ENCODE measurements around the gene DDX1.

DNA sequence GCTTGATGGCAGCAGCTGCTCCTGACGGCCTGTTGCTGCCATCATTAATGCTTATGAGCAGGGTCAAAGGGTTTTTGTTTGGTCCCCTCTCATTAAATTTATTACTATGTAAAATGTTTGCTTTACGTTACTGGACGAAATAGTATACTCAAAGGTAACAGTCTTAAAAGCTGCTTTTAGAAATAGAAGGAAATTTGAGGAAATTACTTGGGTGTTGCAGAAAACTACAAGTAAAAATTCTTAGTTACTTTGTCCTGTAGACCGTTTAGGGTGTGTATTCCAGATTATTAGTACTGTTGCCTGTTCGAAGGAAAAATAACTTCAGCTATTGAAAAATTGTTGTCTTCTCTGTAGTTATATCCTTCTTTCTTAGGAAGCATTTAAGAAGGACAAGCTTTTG is 27.8 kb downstream of the DDX1 start:
- TF ChIP-seq, protein P1, sequence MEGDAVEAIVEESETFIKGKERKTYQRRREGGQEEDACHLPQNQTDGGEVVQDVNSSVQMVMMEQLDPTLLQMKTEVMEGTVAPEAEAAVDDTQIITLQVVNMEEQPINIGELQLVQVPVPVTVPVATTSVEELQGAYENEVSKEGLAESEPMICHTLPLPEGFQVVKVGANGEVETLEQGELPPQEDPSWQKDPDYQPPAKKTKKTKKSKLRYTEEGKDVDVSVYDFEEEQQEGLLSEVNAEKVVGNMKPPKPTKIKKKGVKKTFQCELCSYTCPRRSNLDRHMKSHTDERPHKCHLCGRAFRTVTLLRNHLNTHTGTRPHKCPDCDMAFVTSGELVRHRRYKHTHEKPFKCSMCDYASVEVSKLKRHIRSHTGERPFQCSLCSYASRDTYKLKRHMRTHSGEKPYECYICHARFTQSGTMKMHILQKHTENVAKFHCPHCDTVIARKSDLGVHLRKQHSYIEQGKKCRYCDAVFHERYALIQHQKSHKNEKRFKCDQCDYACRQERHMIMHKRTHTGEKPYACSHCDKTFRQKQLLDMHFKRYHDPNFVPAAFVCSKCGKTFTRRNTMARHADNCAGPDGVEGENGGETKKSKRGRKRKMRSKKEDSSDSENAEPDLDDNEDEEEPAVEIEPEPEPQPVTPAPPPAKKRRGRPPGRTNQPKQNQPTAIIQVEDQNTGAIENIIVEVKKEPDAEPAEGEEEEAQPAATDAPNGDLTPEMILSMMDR (IDR thresholded peaks at IDR 0.05) = no peak
- TF ChIP-seq POLR2A (IDR thresholded peaks at IDR 0.05) = no peak

Data from uterus (tissue), 2 donors.